Fibroblast of skin of right quadriceps (primary cell): ENCODE data around the gene METAP1.
"Not testable (repeated sequence)": the region's sequence is repeated elsewhere in the genome, so short reads cannot be mapped to it uniquely, and the experiment has no call there.

ENCODE experiments used
- DNase-seq: peaks from one replicate; pipeline ENCODE4 v3.0.0-alpha.2; 2013

Gene METAP1

DNA sequence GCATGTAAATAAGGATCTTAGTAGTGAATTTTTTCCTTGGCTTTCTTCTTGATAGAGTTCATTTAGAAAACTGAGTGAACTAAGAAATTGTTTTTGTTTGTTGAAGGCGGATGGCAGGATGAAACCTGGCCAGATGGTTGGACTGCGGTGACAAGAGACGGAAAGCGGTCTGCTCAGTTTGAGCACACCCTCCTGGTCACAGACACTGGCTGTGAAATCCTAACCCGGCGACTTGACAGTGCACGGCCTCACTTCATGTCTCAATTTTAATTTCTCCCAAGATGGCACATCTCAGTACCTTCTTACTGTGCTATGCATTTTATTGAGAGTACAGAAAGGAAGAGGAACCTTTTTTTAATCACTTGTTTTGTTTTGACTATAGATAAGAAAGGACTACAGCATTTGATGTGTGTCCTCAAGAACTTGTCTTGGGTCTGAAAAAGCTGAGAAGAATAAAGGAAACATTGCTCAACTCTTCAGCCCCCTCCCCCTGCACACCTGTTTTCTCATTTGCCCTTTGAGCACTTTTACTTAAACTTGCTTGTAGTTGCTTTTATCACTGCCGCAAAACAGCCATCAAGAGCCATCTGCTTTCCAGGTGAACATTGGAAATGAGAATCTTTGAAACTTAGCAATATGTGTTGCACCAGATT, 65.7 kb downstream of the METAP1 start:
- no peak for DNase-seq

- no peak for DNase-seq
Observed at GRCh38 chr4:99062120-99062519, 66.6 kb downstream of the METAP1 start.

GRCh38 chr4:99065521-99065920, 70.0 kb downstream of the METAP1 start:
- not testable (repeated sequence) for DNase-seq

- no peak for DNase-seq
Observed at GRCh38 chr4:99067617-99068016, 72.1 kb downstream of the METAP1 start.

DNA sequence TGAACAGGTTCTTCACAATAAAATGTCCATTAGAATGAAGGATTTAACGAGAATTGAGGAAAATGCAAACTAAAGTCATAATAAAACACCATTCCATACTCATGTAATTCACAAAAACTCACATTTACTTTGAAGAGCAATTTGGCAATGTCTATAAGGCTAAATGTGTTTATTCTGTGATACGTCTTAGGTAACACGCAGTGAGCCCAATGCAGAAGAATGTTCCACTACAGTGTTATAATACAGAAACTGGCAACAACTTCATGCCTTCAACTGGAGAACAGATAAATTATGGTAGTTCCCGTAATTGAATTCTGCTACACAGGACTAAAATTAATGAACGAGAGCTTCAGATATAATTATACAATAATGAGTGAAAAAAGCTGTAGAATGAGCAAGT, 75.6 kb downstream of the METAP1 start:
- DNase-seq = no peak

- DNase-seq = no peak
Observed at GRCh38 chr4:99074816-99075215, 79.3 kb downstream of the METAP1 start.

DNA sequence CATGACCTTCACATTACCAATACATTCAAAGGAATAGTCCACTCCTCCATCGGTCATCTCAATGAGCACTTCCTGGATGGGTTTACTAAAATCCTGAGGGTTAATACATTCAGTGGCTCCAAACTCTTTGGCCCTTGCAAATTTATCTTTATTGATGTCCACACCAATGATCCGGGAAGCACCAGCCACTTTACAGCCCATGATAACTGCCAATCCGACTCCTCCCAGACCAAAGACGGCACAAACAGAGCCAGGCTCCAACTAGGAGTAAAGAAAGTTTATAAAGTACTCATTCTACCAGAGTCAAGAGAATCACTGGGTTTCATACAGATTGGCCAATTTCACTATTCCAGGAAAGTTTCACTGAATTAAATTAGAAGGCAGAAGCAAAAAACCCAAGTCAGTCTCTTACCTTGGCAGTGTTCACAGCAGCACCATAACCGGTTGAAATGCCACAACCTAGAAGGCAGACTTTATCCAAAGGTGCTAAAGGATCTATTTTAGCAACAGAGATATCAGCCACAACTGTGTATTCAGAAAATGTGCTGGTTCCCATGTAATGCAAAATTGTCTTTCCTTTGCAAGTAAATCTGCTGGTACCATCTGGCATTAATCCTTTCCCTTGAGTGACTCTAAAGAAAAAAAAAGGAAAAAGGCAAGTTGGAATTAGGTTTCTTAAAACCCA, 80.9 kb downstream of the METAP1 start:
- no peak for DNase-seq

GRCh38 chr4:99077177-99077576, 81.7 kb downstream of the METAP1 start:
- no peak for DNase-seq

GRCh38 chr4:99078336-99078735, 82.8 kb downstream of the METAP1 start:
- no peak for DNase-seq

DNA sequence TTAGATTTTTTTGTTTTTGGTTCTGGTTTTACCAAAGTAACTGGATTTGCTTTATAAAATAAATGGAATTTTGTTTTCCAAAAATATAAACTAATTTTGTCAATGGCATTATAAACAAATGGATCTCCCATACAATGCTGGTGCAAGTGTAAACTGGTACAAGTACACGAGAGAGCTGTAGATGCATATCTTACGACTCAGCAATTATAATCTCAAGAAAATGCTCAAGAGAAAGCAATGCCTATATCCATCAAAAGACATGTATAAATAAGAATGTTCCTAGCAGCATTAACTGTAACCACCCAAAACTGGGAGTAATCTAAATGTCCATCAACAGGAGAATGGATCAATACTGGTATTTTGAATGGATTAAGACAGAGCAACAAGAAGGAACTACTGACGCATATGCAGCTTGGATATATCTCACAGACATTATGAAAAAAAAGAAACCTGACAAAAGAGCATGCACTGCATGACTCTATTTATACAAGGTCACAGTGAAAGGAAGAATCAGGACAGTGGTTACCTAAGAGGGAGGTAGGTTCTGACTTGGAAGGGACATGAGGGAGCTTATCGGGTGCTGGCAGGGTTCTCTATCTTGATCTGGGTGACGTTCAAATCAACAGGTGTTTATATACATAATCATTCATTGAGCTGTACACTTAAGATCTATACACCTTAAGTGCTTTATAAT, 83.6 kb downstream of the METAP1 start:
- DNase-seq = no peak

DNA sequence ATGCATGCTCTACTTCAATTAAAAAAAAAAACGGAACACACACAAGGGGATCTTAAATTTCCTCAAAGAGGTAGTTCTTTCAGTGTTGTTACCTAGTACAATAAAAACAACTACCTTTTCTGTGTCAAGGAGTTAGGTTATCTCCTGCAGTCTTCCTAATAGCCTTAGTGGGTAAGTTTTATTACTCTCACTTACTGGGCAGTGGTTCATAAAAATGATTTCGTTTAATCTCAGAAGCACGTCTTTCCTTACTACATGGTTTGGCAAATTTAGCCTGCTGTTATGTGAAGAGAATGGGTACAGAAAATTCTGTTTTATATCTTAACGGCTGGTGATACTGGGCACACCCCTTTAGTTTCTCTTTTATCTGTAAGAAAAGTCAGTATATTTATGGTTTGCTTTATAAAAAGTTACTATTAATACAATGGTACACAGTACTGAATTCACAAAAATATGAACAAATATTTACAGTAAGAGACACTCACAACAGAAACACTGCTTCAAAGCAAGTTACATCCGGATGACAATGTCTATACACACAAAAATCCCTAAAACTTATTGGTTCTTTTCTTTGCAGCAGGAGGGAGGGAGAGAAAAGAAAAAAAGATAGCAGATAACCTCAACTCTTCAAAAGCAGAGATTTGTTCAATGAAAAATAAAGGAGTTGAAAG, 84.2 kb downstream of the METAP1 start:
- no peak for DNase-seq

DNA sequence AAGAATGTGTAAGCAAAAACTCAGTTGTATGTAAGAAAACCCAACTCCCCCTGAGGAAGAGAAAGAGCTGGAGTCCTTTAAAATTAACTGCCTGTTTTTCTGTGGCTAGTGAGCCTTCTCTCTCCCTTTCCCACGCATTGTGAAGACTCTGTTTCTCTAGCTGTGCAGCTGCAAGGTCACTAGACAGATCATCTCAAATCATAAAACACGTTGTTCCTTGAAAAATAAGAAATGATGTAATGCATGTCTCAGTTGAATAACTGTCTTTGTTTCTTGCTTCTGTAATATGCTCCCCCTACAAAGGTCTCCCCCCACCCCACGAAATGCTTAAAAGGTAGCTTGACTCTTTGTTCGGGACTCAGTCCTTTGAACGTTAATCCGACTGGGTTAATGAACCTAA, 85.3 kb downstream of the METAP1 start:
- not testable (repeated sequence) for DNase-seq

GRCh38 chr4:99082192-99082591, 86.7 kb downstream of the METAP1 start:
- DNase-seq = no peak

- no peak for DNase-seq
Observed at GRCh38 chr4:99084595-99084994, 89.1 kb downstream of the METAP1 start.

DNA sequence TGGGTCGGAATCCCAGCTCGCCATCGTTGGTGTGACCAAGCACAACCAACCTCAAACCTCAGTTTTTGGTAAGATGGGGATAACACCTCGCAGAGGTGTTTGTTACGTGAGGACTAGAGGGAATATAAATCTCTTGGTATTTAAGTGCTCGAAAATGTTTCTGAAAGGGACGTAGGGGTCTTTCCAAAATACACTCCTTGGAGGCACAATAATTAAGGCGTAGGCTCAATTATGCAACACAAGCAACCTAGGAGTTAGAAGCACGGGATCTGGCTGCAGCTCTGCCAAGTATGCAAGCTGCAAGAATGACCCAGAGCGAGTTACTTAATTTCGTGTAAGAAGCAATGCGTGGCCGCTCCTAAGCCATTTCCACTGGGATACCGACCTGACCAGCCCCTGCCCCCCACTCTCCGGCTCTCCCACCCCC, 92.5 kb downstream of the METAP1 start:
- peak; percentile 68 for DNase-seq

GRCh38 chr4:99088481-99089365, 93.2 kb downstream of the METAP1 start, which contains the start of gene ADH5:
TSS of gene ADH5 (minus strand) at chr4:99088788. CDS start at chr4:99088700, 88 bp downstream.
- peak; percentile 88 for DNase-seq

DNA sequence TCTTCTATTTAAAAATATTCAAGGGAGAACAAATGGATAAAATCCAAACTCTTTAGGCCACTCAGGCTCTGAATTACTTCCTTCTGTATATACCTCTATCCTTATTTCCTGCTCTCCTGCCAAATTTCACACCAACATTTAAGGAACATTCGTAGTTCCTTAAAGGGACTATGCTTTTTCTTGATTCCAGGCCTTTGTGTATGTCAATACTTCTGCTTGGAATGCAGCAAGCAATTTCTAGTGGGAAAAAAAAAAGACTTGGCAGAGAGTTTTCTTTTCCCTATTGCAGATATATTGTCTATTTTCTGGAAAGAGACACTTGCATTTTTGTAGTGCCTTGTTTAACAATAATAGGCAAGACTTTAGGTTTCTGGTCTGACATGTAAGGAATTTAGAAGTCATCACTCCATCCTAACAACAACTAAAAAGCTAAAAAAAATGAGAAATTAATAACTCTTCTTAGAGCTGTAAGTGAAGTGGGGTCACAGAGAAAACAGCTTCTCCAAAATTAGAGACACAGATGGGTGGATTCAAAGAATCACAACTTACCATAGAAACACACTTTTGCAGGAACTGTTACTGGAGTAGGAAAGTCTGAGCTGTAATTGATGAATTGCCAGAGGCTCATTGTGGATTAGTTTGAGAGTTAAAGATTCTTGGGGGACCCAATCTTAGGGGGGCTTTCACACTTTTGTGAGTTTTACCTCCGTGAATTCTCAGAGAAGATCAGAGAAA, 95.1 kb downstream of the METAP1 start:
- DNase-seq = peak; percentile 26

GRCh38 chr4:99091216-99091575, 95.7 kb downstream of the METAP1 start:
- DNase-seq = no peak

DNA sequence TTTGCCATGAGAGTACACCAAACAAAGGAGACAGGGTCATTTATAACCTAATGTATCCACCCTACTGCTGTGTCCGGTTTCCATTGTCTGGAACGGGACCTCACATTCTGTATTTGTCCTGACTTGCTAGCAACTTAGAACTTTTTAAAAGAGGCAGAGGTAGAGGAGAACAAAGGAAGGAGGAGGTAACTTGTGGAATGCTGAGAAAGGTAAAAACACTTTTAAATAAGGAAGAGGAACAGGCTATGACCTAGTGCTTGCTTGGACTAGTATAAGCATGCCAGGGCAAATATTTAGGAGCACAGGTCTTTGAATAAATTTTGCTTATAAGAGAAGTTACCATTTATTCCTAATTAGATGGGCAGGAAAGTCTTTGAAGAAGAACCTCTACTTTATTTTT, 96.3 kb downstream of the METAP1 start:
- DNase-seq = not testable (repeated sequence)

- DNase-seq = no peak
Observed at GRCh38 chr4:99099311-99099710, 103.8 kb downstream of the METAP1 start.

- DNase-seq = peak; percentile 27
Observed at GRCh38 chr4:99099814-99100213, 104.3 kb downstream of the METAP1 start.

GRCh38 chr4:99100876-99101275, 105.4 kb downstream of the METAP1 start:
- peak; percentile 36 for DNase-seq
